Measurements from ENCODE around the gene SMG7.

Gene SMG7

GRCh38 chr1:183590244-183591191, 118.2 kb downstream of the SMG7 start, which contains the start of gene NCF2:
Gene NCF2, minus strand, starts transcription at chr1:183590459. Its CDS starts 130 bp downstream, at chr1:183590329.
- DNase-seq: no peak

GRCh38 chr1:183592733-183593132, 120.4 kb downstream of the SMG7 start:
- DNase-seq: no peak

GRCh38 chr1:183593356-183593755, 121.1 kb downstream of the SMG7 start:
- no peak for DNase-seq

DNA sequence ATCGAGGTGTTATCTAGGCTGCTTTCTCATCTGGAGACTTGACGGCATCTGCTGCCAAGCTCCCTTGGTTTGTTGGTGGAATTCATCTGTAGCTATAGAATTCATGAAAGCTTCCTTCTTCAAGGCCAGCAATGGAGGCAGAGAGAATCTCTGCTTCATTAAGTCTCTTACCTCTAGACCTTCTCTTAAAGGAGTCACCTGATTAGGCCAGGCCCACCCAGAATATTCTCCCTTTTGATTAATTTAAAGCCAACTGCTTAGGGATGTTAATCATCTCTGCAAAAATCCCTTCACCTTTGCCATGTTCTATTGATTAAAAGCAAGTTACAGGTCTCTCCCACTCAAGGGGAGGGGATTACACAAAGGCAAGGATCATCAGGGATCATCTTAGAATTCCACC, 123.2 kb downstream of the SMG7 start:
- no peak for DNase-seq

- no peak for DNase-seq
Observed at GRCh38 chr1:183596500-183596899, 124.2 kb downstream of the SMG7 start.

GRCh38 chr1:183597656-183598347, 125.5 kb downstream of the SMG7 start:
- no peak for DNase-seq

DNA sequence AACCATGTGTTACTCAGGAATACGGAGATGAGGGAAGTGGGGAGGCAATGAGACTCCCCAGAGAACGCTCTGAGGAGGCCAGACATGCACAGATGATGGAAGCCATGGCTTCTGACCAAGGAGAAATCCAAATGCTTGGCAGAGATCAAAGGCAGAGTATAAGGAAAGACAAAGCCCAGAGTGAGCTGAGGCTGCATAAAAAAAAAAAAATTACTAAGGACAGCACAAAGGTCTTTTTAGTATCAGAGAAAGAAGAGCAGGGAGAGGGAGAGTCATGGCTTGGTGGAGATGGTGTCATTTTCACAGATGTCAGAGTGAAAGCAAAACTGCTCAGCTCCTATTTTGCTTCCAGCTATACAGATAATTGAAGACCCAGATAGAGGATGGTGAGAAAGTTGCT, 126.1 kb downstream of the SMG7 start:
- no peak for DNase-seq

GRCh38 chr1:183600136-183600535, 127.8 kb downstream of the SMG7 start:
- peak; percentile 68 for DNase-seq

DNA sequence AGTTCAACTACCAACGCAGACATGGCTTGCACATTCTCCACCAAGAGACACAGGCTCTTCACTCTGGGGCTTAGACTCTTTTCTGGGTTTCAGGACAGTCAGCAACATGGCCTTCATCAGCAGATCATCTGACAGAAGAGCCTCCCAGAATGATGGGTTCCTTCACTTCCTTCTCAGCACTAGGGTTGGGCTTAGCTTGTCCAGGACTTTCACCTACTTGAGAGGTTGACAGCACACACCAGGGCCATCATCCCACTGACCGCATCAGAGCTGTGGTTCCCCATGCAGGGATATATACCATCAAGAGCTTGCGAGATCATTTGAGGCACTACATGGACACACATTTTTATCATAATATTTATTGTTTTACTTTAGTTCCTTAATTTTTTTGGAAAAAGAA, 128.3 kb downstream of the SMG7 start:
- DNase-seq: no peak

- DNase-seq: no peak
Observed at GRCh38 chr1:183602510-183602909, 130.2 kb downstream of the SMG7 start.

Measured in fibroblast of skin of abdomen (primary cell).